ENCODE data around the gene POLK. TPM values are rescaled to one million over a fixed set of nuclear protein-coding genes. Genes with fewer than 3 reads are reported as not detected.
"Not testable (repeated sequence)": the region's sequence is repeated elsewhere in the genome, so short reads cannot be mapped to it uniquely, and the experiment has no call there.

POLK gene
- total and polyA plus RNA-seq, 2 of the 4 experiments (the other 2 are of a cell fraction): 10.4 to 24.4 TPM

- Histone ChIP-seq H3K23ac (ENCODE audit: low read depth, low read length) (no peak overlapping the region), H3K9me1 (ENCODE audit: insufficient read depth, low read length) (no peaks in the 10 kb centered on the region), H3K27me3 (ENCODE audit: control insufficient read depth, insufficient read depth, low read length) (no peaks in the 10 kb centered on the region), H4K8ac (ENCODE audit: low read depth in 2 of 2, low read length in 2 of 2) (no peak overlapping the region), H3K56ac (ENCODE audit: extremely low read depth, insufficient read depth, low read length) (no peak overlapping the region), H3K4me2 (ENCODE audit: low read depth, low read length) (no peak overlapping the region), H3K4ac (ENCODE audit: low read depth, low read length) (no peak overlapping the region), H2BK120ac (ENCODE audit: low read depth, low read length) (no peak overlapping the region), H2BK15ac (ENCODE audit: low read depth, low read length) (no peak overlapping the region), H2AFZ (replicated peaks; ENCODE audit: low read length, poor library complexity) (no peak overlapping the region), H4K20me1 (ENCODE audit: insufficient read depth, low read length) (no peaks in the 10 kb centered on the region), H3K9ac (ENCODE audit: low read depth, low read length) (no peak overlapping the region), H3K4me3 (ENCODE audit: insufficient read depth, low read depth, low read length) (no peak overlapping the region), H2BK5ac (ENCODE audit: low read depth, low read length, poor library complexity, severe bottlenecking) (no peak overlapping the region), H2AK5ac (ENCODE audit: low read depth, low read length) (no peak overlapping the region), H3K4me1 (ENCODE audit: control insufficient read depth, insufficient read depth, low read length) (no peaks in the 10 kb centered on the region), H4K91ac (ENCODE audit: insufficient read depth, low read depth, low read length) (no peak overlapping the region), H2BK20ac (ENCODE audit: low read depth, low read length) (no peak overlapping the region), H2AK9ac (replicated peaks; ENCODE audit: low read depth, low read length, poor library complexity) (no peak overlapping the region), H3K18ac (ENCODE audit: low read depth, low read length) (no peak overlapping the region), H3K36me3 (ENCODE audit: control insufficient read depth, insufficient read depth, low read length) (no peaks in the 10 kb centered on the region), H3K14ac (replicated peaks; ENCODE audit: low read depth, low read length) (no peak overlapping the region), H4K5ac (ENCODE audit: low read depth, low read length) (no peak overlapping the region), H3K9me3 (ENCODE audit: control insufficient read depth, insufficient read depth, low read length) (no peaks in the 10 kb centered on the region), H3K79me1 (ENCODE audit: low read depth in 1 of 2, low read length in 2 of 2) (no peaks in the 10 kb centered on the region), H3K27ac (ENCODE audit: insufficient read depth, low read length) (no peak overlapping the region)
- dilution Hi-C loops (cut with HindIII; ENCODE audit: low sequenced_read_pairs, unreplicated experiment): no loop called here
- intact Hi-C loops (cut with micrococcal nuclease): no loop called here
- DNase-seq: no peak
- POLR2A ChIA-PET (ENCODE audit: unreplicated experiment): no interaction called here
- TF ChIP-seq RCOR1 (IDR thresholded peaks at IDR 0.05; ENCODE audit: insufficient replicate concordance, low read length): no peak
- no TSS peak for BruUV-seq (replicated peaks)
- in situ Hi-C loops (cut with MboI; ENCODE audit: low sequenced_read_pairs): no loop called here
- no CpG with 5 or more reads among the region's 5 CpGs for WGBS, 2 experiments (ENCODE audit: extremely low coverage in 2 of 2, insufficient read length in 1 of 2)
- CTCF ChIA-PET: no interaction called here
- no peak for ATAC-seq (ENCODE audit: low read depth)
Observed at GRCh38 chr5:75610201-75610600, 98.5 kb downstream of the POLK start.

GRCh38 chr5:75610859-75611310 is 99.2 kb downstream of the POLK start:
- H3K18ac ChIP-seq (ENCODE audit: low read depth, low read length); H3K9ac ChIP-seq (ENCODE audit: low read depth, low read length); H4K20me1 ChIP-seq (ENCODE audit: insufficient read depth, low read length); DNase-seq; H4K5ac ChIP-seq (ENCODE audit: low read depth, low read length); dilution Hi-C loops (cut with HindIII; ENCODE audit: low sequenced_read_pairs, unreplicated experiment); H3K36me3 ChIP-seq (ENCODE audit: control insufficient read depth, insufficient read depth, low read length); H3K56ac ChIP-seq (ENCODE audit: extremely low read depth, insufficient read depth, low read length); H3K9me3 ChIP-seq (ENCODE audit: control insufficient read depth, insufficient read depth, low read length); in situ Hi-C loops (cut with MboI; ENCODE audit: low sequenced_read_pairs); H3K27me3 ChIP-seq (ENCODE audit: control insufficient read depth, insufficient read depth, low read length); ATAC-seq (ENCODE audit: low read depth); H3K4ac ChIP-seq (ENCODE audit: low read depth, low read length); H3K79me1 ChIP-seq (ENCODE audit: low read depth in 1 of 2, low read length in 2 of 2); H3K27ac ChIP-seq (ENCODE audit: insufficient read depth, low read length); H2AK5ac ChIP-seq (ENCODE audit: low read depth, low read length); H2BK120ac ChIP-seq (ENCODE audit: low read depth, low read length); H3K9me1 ChIP-seq (ENCODE audit: insufficient read depth, low read length); H3K4me3 ChIP-seq (ENCODE audit: insufficient read depth, low read depth, low read length); BruUV-seq (replicated peaks); intact Hi-C loops (cut with micrococcal nuclease); H2BK15ac ChIP-seq (ENCODE audit: low read depth, low read length); POLR2A ChIA-PET (ENCODE audit: unreplicated experiment); CTCF ChIA-PET; H3K4me1 ChIP-seq (ENCODE audit: control insufficient read depth, insufficient read depth, low read length); H3K14ac ChIP-seq (replicated peaks; ENCODE audit: low read depth, low read length); H4K91ac ChIP-seq (ENCODE audit: insufficient read depth, low read depth, low read length); H2BK20ac ChIP-seq (ENCODE audit: low read depth, low read length); H2BK5ac ChIP-seq (ENCODE audit: low read depth, low read length, poor library complexity, severe bottlenecking): not testable (repeated sequence)
- Histone ChIP-seq H4K8ac (ENCODE audit: low read depth in 2 of 2, low read length in 2 of 2) (peak overlapping the region; percentile 35 to 59; a peak in 3 of 4 replicates), H3K23ac (ENCODE audit: low read depth, low read length) (peak overlapping the region; percentile 59), H2AK9ac (replicated peaks; ENCODE audit: low read depth, low read length, poor library complexity) (peak overlapping the region; percentile 70), H3K4me2 (ENCODE audit: low read depth, low read length) (peak overlapping the region; percentile 87), H2AFZ (replicated peaks; ENCODE audit: low read length, poor library complexity) (peak overlapping the region; percentile 89)
- 0% methylated on average over 1 of the region's 11 CpGs; no CpG with 5 or more reads in 1 of the 2 experiments for WGBS, 2 experiments (ENCODE audit: extremely low coverage in 2 of 2, insufficient read length in 1 of 2)
